GM12872 (cell line): ENCODE results near the gene MED13L.
A peak's percentile ranks its signal among the peaks of the same experiment; 100 is the strongest.

ENCODE experiments used
- CTCF ChIP-seq: IDR thresholded peaks from 3 replicates; pipeline ENCODE4 v1.5.1; 2011; ENCODE audit warnings: low read depth, mild to moderate bottlenecking, low read length, moderate library complexity; ENCODE audit not compliant: insufficient read depth

MED13L gene

DNA sequence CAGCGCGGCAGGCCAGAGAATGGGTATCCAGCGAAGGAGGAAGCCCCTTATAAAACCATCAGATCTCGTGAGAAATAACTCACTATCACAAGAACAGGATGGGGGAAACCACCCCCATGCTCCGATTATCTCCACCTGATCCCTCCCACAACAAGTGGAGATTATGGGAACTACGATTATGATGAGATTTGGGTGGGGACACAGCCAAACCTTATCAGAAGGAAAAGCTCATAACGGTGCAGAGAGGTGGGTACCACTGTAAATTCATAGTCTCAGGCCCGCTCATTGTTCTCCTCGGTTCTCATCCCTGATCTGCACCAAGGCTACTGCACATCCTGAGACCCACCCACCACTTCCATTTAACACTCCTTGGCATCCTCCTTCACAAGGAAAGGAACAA is 326.5 kb downstream of the MED13L start:
- TF ChIP-seq CTCF: no peak

GRCh38 chr12:115949675-115950074 is 327.8 kb downstream of the MED13L start:
- no peak for TF ChIP-seq CTCF

DNA sequence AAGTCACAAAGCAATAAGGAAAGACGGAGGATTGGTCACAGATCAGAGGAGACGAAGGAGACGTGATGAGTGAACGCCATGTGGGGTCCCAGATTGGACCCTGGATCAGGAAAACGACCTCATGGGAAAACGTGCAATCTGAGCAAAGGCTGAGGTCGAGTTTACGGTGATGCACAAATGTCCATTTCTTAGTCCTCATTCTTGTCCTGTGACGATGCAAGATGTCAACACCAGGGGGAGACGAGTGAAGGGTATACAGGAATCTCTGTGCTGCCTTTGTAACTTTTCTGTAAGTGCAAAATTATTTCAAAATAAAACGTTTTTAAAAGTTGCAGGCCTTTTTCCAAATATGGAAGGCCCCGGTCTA is 329.8 kb downstream of the MED13L start:
- TF ChIP-seq CTCF: 0 out of 3 replicates have a peak, but pooled peaks have one; percentile 11

GRCh38 chr12:115946867-115947695 is 330.4 kb downstream of the MED13L start:
- TF ChIP-seq CTCF: peak; percentile 34; the same call in 2 of the 3 replicates

DNA sequence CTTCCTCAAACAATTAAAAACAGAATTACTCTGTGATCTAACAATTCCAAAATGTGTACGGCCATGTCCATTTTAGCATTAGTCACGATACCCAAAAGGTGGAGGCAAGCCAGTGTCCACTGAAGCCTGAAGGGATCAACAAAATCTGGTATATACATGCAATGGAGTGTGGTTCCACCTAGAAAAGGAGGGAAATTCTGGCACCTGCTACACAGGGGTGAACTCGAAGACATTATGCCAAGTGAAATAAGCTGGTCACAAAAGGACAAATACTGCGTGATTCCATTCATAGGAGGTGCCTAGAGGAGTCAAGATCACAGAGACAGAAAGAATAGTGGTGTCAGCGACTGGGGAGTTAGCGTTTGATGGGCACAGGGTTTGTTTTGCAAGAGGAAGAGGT is 331.4 kb downstream of the MED13L start:
- TF ChIP-seq CTCF: no peak

- TF ChIP-seq CTCF: no peak
Observed at GRCh38 chr12:115945491-115945885, 332.0 kb downstream of the MED13L start.

- TF ChIP-seq CTCF: no peak
Observed at GRCh38 chr12:115944837-115945490, 332.5 kb downstream of the MED13L start.
